MM.1S (cell line): ENCODE measurements around the gene NUP188.

ENCODE experiments used
- DNase-seq: peaks from one replicate; pipeline ENCODE4 v3.0.0-alpha.2; 2015
- H2AFZ ChIP-seq: fragments of 300-600 bp; sonication (generic); 2 replicates; pipeline ENCODE4 v1.6.0; 2016; ENCODE audit warnings: antibody characterized with exemption, low read length
- H3F3A ChIP-seq: fragments of 300-600 bp; sonication (generic); 2 replicates; pipeline ENCODE4 v1.6.1; 2016; ENCODE audit warnings: mild to moderate bottlenecking, antibody characterized with exemption, low read length, moderate library complexity, mixed read lengths; ENCODE audit not compliant: insufficient read depth
- H3K27ac ChIP-seq: fragments of 300-600 bp; sonication (generic); 2 replicates; pipeline ENCODE4 v1.5.1; 2016; ENCODE audit warnings: mild to moderate bottlenecking, low read length
- H3K27me3 ChIP-seq: fragments of 300-600 bp; sonication (generic); replicated peaks from 2 replicates; pipeline ENCODE4 v1.6.0; 2016; ENCODE audit warnings: low read length; ENCODE audit not compliant: insufficient read depth
- H3K36me3 ChIP-seq: fragments of 300-600 bp; sonication (generic); replicated peaks from 2 replicates; pipeline ENCODE4 v1.6.1; 2016; ENCODE audit warnings: mild to moderate bottlenecking, low read length, mixed read lengths; ENCODE audit not compliant: insufficient read depth
- H3K4me1 ChIP-seq: fragments of 300-600 bp; sonication (generic); 2 replicates; pipeline ENCODE4 v1.6.1; 2016; ENCODE audit warnings: low read length, mixed read lengths
- H3K4me2 ChIP-seq: fragments of 300-600 bp; sonication (generic); 2 replicates; pipeline ENCODE4 v1.6.0; 2016; ENCODE audit warnings: low read depth, low read length
- H3K4me3 ChIP-seq: fragments of 300-600 bp; sonication (generic); 2 replicates; pipeline ENCODE4 v1.5.1; 2016; ENCODE audit warnings: low read length, mixed read lengths
- H3K79me2 ChIP-seq: fragments of 300-600 bp; sonication (generic); 2 replicates; pipeline ENCODE4 v1.6.1; 2016; ENCODE audit warnings: mixed run types, low read length, mixed read lengths
- H3K9ac ChIP-seq: fragments of 300-600 bp; sonication (generic); 2 replicates; pipeline ENCODE4 v1.6.1; 2016; ENCODE audit warnings: low read length, mixed read lengths
- H3K9me2 ChIP-seq: fragments of 300-600 bp; sonication (generic); replicated peaks from 2 replicates; pipeline ENCODE4 v1.6.1; 2016; ENCODE audit warnings: mild to moderate bottlenecking, low read length, mixed read lengths; ENCODE audit not compliant: insufficient read depth
- H3K9me3 ChIP-seq: fragments of 300-600 bp; sonication (generic); replicated peaks from 2 replicates; pipeline ENCODE4 v1.6.1; 2016; ENCODE audit warnings: mild to moderate bottlenecking, low read length, mixed read lengths; ENCODE audit not compliant: insufficient read depth
- H4K20me1 ChIP-seq: fragments of 300-600 bp; sonication (generic); 2 replicates; pipeline ENCODE4 v1.6.1; 2016; ENCODE audit warnings: mild to moderate bottlenecking, low read length, moderate library complexity, mixed read lengths; ENCODE audit not compliant: insufficient read depth
- EZH2 ChIP-seq: fragments of 300-600 bp; sonication (generic); optimal IDR thresholded peaks from 2 replicates; pipeline ENCODE3; 2017; ENCODE audit warnings: low read depth, mild to moderate bottlenecking, antibody characterized with exemption, low read length, mixed read lengths
- EZH2phosphoT487 ChIP-seq: fragments of 300-600 bp; sonication (generic); IDR thresholded peaks from 2 replicates; pipeline ENCODE4 v1.6.1; 2018; ENCODE audit warnings: antibody characterized with exemption, low read length
- TF ChIP-seq, protein P1 (sequence below): fragments of 300-600 bp; sonication (generic); IDR thresholded peaks from 2 replicates; pipeline ENCODE4 v1.5.1; 2016; ENCODE audit warnings: antibody characterized with exemption, low read length, mixed read lengths

NUP188 gene

DNA sequence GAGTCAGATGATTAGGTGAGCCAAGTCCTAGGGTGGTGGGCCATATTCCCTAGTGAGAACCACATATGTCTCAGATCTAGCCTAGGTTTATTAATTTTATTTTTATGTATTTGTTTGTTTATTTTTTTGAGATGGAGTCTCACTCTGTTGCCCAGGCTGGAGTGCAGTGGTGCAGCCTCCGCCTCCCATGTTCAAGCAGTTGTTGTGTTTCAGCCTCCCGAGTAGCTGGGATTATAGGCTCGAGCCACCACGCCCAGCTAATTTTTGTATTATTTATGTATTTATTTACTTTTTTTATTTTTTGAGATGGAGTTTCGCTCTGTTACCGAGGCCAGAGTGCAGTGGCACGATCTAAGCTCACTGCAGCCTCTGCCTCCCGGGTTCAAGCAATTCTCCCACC, 36.0 kb downstream of the NUP188 start:
- Histone ChIP-seq H3K4me1 (no peaks in the 10 kb centered on the region), H3K4me3 (no peak overlapping the region), H3K27me3 (no peaks in the 10 kb centered on the region), H3K9me3 (no peaks in the 10 kb centered on the region), H3K9me2 (no peaks in the 10 kb centered on the region), H4K20me1 (no peaks in the 10 kb centered on the region), H3K27ac (no peak overlapping the region), H3K9ac (no peak overlapping the region), H3F3A (no peaks in the 10 kb centered on the region), H3K79me2 (no peaks in the 10 kb centered on the region), H2AFZ (no peak overlapping the region), H3K36me3 (peaks cover 11% of the 10 kb centered on the region; the same call in 1 of the 2 replicates), H3K4me2 (no peak overlapping the region)
- DNase-seq, result no peak
- TF ChIP-seq EZH2phosphoT487 (no peak), EZH2 (no peak)
- TF ChIP-seq, protein P1, sequence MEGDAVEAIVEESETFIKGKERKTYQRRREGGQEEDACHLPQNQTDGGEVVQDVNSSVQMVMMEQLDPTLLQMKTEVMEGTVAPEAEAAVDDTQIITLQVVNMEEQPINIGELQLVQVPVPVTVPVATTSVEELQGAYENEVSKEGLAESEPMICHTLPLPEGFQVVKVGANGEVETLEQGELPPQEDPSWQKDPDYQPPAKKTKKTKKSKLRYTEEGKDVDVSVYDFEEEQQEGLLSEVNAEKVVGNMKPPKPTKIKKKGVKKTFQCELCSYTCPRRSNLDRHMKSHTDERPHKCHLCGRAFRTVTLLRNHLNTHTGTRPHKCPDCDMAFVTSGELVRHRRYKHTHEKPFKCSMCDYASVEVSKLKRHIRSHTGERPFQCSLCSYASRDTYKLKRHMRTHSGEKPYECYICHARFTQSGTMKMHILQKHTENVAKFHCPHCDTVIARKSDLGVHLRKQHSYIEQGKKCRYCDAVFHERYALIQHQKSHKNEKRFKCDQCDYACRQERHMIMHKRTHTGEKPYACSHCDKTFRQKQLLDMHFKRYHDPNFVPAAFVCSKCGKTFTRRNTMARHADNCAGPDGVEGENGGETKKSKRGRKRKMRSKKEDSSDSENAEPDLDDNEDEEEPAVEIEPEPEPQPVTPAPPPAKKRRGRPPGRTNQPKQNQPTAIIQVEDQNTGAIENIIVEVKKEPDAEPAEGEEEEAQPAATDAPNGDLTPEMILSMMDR, result no peak

- Histone ChIP-seq H3K27me3 (no peaks in the 10 kb centered on the region), H3K4me2 (no peak overlapping the region), H2AFZ (no peak overlapping the region), H4K20me1 (no peaks in the 10 kb centered on the region), H3F3A (no peaks in the 10 kb centered on the region), H3K4me3 (no peak overlapping the region), H3K36me3 (peaks cover 11% of the 10 kb centered on the region; the same call in 1 of the 2 replicates), H3K9me2 (no peaks in the 10 kb centered on the region), H3K4me1 (no peaks in the 10 kb centered on the region), H3K9ac (no peak overlapping the region), H3K79me2 (no peaks in the 10 kb centered on the region), H3K27ac (no peak overlapping the region), H3K9me3 (no peaks in the 10 kb centered on the region)
- DNase-seq, result no peak
- no peak for TF ChIP-seq EZH2phosphoT487
- TF ChIP-seq, protein P1, result no peak
- no peak for TF ChIP-seq EZH2
Measured at GRCh38 chr9:128986671-128987070, 39.2 kb downstream of the NUP188 start.

GRCh38 chr9:128987805-128988204, 40.3 kb downstream of the NUP188 start:
- Histone ChIP-seq H3K79me2 (no peaks in the 10 kb centered on the region), H3K9me2 (no peaks in the 10 kb centered on the region), H4K20me1 (no peaks in the 10 kb centered on the region), H3K27me3 (no peaks in the 10 kb centered on the region), H3K4me3 (no peak overlapping the region), H3K9me3 (no peaks in the 10 kb centered on the region), H3K36me3 (peaks cover 11% of the 10 kb centered on the region; the same call in 1 of the 2 replicates), H3K4me2 (no peak overlapping the region), H3F3A (no peaks in the 10 kb centered on the region), H3K4me1 (no peaks in the 10 kb centered on the region), H3K9ac (no peak overlapping the region), H2AFZ (no peak overlapping the region), H3K27ac (no peak overlapping the region)
- TF ChIP-seq EZH2 (no peak), EZH2phosphoT487 (no peak)
- TF ChIP-seq, protein P1, result no peak
- DNase-seq, result no peak
